GM18907 (cell line): ENCODE data around the gene COQ4.

Experiments
- ATAC-seq: cut with Tn5 transposase; IDR thresholded peaks from one replicate; pipeline ENCODE4 v1.9.1; 2021; ENCODE audit warnings: mild to moderate bottlenecking, moderate library complexity; ENCODE audit not compliant: unreplicated experiment

The COQ4 gene

DNA sequence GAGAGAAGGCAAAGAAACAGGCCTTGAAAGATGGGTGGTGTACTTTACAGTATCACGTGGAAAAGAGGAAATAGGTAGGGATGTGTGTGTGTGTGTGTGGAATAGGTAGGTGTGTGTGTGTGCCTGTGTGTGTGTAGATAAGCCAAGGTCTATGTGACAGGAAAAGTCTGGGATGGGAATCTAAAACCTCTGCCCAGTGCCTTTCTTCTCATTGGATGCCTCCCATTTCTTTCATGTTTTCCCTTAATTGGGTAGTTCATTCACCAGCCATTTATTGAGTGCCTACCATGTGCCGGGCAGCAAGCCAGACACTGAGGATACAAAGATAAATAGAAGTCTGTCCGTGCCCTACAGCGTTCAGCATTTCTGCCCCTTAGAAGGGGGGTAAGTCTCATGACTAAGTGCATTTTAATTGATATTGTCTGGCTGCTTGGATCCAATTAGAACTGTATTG, 49.6 kb downstream of the COQ4 start:
- ATAC-seq, result no peak

DNA sequence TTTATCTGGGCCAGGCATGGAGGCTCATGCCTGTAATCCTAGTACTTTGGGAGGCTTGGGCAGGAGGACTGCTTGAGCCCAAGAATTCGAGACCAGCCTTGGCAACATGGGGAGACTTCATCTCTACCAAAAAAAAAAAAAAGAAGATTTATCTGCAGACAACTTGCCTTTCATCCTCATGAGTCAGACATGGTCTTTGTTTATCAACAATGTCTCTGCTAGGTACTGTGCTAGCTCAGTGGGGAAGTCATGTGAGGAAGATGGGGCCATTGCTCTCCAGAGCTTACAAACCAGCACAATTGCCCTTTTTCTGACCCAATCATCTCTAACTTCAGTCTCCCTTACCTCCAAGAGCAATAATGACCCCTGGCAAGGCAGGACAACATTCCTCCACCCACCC, 50.1 kb downstream of the COQ4 start:
- ATAC-seq, result no peak

DNA sequence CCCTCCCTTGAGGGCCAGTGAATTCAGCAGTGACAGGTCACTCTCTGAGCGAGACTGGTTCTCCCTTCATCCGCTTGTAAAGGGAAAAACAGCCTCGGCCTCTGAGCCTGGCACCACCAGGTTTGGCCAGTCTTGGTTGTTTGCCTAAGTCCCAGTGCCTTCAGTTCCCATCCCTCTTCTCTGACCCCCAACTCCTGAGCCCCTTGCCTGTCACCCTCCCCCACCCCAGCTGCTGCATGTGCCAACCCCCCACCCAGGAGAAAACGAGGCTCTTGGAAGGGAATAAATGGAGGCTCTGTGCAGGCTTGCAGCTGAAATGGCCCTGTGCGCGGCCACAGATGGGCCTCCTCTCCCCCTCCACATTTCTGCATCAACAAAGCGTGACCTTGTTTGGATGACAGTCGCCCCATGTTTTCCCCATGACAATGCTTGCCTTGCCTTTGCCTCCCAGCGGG, 51.6 kb downstream of the COQ4 start:
- no peak for ATAC-seq

DNA sequence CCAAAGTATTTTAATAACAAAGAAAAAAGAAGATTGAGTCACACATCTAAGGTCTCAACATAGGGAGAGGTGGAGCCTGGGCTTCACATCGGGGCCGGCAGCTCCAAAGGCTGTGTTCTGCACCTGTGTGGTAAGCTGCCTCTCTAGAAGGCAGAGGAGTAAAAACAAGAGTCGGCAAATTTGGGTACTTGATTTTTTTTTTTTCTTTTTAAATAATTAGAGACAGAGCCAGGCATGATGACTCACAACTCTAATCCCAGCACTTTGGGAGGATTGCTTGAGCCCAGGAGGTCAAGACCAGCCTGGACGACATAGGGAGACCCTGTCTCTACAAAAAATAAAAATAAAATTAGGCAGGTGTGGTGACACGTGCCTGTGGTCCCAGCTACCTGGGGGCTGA, 53.2 kb downstream of the COQ4 start:
- no peak for ATAC-seq

DNA sequence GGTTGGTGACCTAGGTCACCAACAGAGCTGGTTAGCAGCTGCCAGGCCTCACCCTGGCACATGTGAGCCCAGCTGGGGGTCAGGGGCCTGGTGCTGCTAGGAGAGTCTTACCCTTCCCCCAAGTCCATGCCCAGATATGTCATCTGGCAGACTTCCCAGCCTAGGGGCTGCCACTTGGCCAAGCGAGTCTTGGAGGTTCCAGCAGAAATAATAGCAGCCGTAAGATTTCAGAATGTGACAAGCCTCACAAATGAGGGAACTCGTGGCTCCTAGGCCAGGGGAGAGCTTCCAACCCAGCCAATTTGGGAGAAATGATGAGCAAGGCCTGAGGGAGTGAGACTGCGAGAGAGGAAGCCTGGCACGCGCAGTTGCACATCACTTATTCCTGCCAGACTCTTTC, 59.6 kb downstream of the COQ4 start:
- no peak for ATAC-seq

DNA sequence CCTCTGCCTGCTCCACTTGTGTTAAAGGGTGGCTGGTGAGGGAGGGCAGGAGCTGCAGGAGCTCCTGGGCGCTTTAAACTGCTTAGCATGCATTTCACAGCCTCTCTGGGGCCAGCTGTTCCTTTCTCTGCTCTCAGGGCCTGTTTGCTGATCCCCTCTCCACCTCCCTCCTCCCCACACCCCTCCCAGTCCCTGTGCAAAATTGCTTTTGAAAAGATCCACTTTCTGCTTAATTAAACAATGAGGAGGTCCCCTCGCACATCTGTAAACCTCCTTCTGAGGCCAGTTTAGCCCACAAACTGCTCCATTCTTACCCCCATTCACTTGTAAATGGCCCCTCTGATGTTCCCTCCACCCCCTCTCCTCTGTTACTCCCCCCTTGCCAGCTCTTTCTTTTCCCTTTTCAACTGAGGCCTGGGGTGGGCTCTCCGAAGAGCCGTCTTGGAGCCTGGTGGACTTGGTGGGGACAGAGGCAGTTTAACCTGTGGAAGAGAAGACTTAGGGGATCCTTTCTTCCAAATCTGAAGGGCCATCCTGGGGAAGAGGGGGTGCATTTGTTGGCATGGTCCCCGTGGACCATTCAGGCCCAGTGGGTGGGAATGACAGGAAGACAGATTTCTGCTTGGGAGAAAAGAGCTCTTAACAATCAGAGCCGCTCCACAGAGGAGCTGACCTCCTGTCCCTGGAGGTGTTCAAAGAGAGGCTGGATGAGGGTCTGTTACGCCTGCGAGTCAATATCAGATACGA, 60.5 kb downstream of the COQ4 start:
- no peak for ATAC-seq
